Muscle of arm (tissue), 12 donors: ENCODE results near the gene KRT31. TPM values are rescaled to one million over a fixed set of nuclear protein-coding genes. Genes with fewer than 3 reads are reported as not detected.
"Not testable (repeated sequence)": the region's sequence is repeated elsewhere in the genome, so short reads cannot be mapped to it uniquely, and the experiment has no call there.

Source experiments
- DNase-seq: peaks from one replicate; pipeline ENCODE4 v3.0.0-alpha.2; 2013
- polyA plus RNA-seq, 12 donors: library from polyadenylated mRNA; unstranded; fragments of 120-200 nt; gene quantifications; one replicate each; pipeline ENCODE4 v1.2.1, GENCODE V29; 2013; ENCODE audit not compliant: insufficient read length in 12 of 12

Gene KRT31
- polyA plus RNA-seq, 12 donors: 3.5 to 6.3 (median 4.4) TPM; not detected in 2

DNA sequence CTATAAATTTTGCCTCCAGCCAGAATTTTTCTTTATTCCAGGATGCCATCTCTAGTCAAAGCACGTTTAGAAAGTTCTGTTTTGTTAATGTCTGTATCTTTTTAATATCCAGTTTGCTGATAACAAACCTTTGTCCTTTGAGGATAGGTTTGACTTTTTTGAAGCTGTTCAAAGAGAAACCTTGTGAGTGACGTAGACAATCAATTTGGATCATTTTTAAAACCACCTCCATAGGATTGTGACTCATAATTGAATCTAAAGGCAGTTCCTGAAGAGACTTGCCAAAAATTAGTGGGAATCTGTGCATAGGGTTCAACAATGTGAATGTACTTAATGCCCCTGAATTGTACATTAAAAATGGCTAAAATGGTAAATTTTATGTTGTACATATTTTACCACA, 5.9 kb downstream of the KRT31 start:
- DNase-seq: no peak

DNA sequence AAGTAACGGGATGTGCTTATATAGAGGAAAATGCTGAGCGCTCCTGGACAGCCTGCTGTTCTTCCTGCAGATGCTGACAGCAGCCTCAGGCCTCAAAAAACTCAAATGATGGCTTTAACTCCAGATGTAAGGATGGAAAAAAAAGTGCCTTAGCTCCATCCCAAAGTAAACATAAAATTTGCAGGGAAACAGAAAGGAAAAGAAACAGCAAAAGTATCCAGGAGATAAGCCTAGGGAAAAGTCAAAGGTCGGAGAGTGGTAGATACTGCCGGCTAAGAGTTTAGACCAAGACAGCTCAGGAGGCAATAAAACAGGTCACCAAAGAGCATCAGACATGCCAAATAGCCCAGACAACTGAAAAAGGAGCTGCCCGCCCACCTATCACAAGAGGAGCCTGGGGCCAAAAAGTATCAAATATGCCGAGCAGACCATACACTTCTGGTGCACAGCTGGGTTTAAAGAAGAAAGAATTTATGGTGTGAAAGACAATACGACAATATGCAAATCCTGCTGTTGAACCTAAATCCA, 6.9 kb downstream of the KRT31 start:
- no peak for DNase-seq

DNA sequence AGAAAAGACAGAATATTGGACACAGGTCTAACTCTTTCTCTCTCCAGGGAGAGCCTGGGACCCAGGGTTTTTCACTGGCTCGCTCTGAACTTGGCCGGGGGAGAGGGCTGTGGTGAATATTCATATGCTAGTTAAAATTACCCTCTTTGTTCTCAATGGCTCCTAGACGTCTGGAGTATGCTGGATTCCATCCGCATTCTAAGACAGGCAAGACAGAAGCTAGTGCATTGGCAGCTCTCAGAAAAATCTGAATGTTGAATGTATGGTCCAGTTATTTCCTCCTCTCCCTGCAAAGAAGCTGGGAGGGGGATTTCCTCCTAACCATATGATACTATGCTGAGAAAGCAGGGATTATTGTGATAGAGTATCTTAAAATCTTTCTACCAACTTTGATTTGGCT, 9.7 kb downstream of the KRT31 start:
- no peak for DNase-seq

DNA sequence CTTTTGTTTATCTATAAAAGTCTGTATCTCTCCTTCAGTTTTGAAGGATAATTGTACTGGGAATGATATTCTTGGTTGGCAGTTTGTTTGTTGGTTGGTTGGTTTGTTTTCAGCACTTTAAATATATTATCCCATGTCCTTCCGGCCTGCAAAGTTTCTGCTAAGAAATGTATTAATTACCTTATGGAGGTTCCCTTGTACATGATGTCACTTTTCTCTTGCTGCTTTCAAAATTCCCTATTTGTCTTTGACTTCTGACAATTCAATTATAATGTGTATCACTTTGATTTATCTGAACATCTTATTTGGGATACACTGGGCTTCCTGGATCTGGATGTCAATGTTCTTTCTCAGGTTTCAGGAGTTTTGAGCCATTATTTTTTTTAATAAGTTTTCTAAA, 11.2 kb downstream of the KRT31 start:
- no peak for DNase-seq

DNA sequence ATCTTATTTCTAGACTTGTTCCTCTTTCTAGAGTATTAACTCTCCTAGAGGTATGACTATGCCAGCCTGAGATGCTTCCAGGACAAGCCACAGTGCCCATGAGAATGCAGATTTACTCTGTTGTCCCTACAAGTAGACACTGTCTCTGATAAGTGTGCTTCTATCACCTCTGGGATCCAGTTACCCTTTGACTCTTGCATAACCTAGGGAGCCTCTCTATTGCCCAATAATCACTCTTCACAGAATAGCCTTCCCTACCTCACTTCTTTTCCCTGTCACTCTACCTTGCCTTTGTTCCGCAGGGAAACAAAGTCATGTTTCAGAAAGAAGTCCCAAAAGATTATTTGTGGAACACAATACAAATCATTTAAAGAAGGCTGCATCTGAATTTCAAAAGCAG, 13.7 kb downstream of the KRT31 start:
- DNase-seq: no peak

DNA sequence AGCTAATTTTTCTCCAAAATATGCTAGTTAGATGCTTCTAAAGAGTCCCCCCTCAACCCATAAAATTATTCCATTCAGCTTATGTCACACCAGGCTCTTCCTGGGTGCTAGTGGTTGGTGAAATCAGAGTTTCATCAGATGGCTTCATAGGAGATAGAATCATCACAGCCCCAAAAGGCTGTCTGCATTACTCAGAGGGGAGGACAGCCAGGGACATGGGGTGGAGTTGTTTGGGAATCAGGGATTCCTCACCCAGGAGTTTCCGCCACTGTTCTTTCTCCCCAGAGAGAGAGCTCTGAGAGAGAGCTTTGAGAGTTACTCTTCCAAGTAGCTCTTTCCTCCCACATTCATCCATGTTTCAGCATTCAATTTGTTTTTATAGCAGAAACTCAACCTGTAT, 15.0 kb downstream of the KRT31 start:
- DNase-seq: no peak

DNA sequence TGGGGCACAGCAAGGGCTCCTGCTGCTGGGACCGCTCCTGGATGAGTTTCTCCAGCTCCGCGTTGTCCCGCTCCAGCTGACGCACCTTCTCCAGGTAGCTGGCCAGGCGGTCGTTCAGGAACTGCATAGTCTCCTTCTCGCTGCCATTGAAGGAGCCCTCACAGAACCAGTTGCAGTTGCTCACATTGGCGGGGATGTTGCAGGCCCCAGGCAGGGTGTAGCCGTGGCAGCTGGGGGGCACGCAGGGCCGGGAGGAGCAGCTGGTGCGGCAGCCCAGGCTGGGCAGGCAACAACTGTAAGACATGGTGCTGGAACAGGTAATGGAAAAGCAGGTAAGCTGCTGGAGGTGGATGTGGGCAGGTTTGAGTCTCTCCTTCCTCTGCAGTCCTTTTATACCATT, 15.5 kb downstream of the KRT31 start, which contains the start of gene KRT34:
KRT34 (minus strand) TSS at position 364 of the 400 bp plus-strand sequence; CDS start at position 304, 60 bp downstream.
- not testable (repeated sequence) for DNase-seq

DNA sequence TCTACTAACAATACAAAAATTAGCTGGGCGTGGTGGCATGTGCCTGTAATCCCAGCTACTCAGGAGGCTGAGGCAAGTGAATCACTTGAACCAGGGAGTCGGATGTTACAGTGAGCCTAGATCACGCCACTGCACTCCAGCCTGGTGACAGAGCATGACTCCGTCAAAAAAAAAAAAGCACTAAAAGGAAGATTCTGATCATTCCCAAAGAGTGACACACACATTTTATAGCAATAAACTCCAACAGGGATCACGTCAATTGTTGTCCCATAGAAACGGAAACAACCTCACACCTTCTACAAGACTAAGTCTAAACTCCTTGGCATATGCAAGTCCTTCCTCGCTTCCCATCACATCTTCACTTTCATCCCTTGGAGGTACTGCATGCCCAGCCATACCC, 17.3 kb downstream of the KRT31 start:
- DNase-seq: not testable (repeated sequence)

DNA sequence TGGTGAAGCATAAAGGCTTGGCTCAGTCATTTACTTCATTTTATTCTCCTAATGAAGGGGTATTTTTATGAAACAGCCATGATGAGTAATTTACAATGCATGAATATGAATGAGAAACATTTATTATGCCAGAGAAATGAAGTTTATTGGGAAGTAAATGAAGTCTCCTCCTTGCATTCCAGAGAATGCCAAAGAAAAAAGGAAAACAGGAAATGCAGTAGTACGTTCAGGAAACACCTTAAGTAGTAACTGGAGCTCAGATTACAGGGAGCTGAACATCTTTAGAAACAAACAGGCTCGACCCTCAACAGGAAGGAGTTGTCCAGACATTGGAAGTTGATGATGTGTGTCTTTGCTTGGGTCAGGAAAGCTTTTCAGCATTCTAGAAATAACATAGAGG, 19.9 kb downstream of the KRT31 start:
- DNase-seq: no peak

DNA sequence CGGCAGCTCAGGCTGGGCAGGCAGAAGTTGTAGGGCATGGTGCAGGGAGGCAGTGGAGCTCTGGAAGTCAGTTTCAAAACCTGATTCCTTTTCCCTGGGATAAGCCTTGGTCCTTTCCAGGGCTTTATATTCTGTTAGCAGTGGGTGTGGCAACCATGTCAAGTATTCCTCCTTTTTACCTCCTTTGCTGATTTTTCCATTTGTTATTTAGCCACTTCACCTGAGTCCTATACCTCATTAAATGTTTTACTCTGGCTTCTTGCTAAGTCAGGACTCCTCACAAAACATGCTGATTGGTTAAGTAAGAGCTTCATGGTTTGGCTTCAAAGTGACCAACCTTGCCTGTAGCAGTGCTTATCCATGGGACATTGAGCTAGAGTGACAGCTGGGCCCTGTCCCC, 27.7 kb downstream of the KRT31 start, which contains the start of gene KRT33B:
KRT33B (minus strand) TSS at position 101 of the 400 bp plus-strand sequence; CDS start at position 38, 63 bp downstream.
- no peak for DNase-seq

DNA sequence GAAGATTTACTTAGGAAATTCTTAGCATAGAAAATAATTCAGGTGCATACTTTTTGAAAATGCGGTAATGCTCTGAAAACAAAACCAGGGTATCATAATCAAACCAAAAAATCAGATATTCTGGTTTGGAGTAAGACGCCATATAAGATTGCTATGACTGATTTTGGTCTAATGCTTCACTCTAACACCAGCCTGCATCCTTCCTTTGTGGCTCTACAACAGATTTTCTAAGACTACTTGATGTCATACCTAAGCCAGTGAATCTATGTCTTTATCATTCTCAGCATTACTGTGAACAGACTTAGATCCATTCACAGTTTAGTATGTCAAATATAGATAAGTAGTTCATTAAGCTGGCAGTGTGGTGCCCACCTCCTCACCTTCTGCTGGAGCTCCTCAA, 28.4 kb downstream of the KRT31 start:
- DNase-seq: no peak

DNA sequence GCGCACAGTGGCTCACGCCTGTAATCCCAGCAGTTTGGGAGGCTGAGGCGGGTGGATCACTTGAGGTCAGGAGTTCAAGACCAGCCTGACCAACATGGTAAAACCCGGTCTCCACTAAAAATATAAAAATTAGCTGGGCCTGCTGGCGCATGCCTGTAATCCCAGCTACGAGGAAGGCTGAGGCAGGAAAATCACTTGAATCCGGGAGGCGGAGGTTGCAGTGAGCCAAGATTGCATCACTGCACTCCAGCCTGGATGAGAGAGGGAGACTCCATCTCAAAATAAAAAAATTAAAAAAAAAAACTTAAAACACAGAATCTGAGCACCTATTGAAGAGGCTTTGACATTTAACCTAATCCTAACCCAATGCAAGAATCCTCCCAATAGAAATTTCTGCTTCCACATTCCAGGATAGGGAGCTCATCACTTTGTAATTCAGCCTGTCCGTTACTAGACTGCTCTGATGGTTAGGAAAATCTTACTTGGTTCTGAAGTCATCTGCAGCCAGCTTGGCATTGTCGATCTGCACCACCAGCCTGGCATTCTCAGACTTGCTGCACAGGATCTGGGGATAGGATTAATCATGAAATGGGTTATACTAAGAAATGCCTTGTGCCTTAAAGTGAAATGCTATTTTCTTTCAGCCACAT, 29.9 kb downstream of the KRT31 start:
- no peak for DNase-seq

DNA sequence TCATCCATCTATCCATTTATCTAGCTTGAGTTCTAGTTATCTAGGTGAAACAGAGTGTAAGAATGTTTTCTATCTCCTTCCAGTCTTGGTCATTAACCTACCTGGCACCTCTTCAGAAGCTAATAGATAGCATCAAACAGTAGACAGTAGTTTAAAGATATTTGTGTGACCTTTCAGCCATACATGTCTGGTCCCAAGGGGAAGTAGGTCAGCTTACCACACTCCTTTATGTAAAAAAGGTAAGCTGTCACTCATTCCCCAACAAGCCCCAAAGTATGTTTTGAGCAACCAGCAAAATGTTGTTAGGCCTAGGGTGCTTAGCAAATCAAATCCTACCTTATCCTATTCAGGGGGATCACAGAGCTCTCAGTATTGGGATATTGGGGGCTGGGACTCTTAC, 31.3 kb downstream of the KRT31 start:
- no peak for DNase-seq

DNA sequence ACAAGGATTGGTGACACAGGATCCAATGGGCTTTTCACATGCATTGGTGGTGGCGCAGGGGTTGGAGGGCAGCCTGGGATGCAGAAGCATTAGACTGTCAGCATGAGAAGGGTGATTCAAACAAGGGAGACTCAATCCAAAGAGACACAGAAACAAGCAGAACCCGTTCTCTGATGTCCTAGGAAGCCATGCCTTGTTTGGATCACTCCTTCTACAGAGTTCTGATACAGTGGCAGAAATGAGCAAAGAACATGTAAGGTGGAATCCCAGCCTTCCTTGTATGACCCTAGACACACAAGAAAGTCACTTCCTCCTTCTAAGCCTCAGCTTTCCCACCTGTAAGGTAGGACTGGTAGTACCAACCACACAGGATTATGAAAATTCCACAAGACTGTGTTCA, 33.5 kb downstream of the KRT31 start:
- no peak for DNase-seq

DNA sequence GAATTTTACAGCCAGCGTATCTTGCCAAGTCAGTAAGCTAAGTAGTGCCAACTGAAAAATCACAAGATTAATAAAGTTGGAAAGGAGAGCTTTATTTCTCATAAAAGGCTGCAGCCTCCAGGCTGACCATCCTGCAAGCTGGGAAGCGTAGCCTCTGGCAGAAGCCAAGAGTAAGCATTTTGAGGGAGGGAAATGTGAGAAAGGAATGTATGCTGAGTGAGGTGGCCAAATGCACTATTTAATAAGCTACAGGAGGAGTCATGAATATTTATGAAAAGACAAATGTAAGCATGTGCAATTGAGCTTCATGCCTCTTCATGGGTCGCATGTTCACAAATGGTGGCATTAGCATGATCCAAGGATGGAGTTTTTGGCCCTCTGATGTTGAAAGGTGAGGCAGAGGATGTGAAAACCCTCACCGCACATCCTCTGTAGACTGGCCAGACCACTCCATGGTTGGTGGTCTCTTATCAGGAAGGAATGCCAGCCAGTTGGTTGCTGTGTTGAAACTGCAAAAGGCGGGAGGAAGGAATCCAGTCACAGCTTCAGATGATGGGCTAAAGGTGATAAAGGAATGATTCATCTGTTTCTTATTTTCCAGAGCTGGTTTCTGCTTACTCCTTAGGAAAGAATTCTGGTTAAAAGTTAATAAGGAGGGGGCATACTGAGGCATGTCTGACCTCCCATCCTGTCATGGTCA, 37.0 kb downstream of the KRT31 start:
- DNase-seq: no peak

DNA sequence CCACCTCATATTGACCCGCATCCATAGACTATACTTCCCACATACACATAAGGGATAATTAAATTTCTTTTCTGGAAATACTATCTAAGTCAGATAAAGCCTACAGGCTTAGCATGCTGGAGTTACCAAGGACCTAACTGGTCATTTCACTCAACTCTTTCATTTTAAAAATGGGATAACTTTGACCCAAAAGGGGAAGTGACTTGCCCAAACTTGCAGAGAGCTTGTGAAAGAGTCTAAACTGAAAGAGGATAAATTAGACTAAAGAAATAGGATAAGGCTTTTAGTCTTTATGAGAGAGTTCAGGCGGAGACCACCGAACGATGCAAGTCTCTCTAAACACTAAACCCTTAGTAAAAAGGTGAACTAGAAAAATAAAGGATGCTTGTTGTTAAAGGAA, 42.9 kb downstream of the KRT31 start:
- DNase-seq: no peak

DNA sequence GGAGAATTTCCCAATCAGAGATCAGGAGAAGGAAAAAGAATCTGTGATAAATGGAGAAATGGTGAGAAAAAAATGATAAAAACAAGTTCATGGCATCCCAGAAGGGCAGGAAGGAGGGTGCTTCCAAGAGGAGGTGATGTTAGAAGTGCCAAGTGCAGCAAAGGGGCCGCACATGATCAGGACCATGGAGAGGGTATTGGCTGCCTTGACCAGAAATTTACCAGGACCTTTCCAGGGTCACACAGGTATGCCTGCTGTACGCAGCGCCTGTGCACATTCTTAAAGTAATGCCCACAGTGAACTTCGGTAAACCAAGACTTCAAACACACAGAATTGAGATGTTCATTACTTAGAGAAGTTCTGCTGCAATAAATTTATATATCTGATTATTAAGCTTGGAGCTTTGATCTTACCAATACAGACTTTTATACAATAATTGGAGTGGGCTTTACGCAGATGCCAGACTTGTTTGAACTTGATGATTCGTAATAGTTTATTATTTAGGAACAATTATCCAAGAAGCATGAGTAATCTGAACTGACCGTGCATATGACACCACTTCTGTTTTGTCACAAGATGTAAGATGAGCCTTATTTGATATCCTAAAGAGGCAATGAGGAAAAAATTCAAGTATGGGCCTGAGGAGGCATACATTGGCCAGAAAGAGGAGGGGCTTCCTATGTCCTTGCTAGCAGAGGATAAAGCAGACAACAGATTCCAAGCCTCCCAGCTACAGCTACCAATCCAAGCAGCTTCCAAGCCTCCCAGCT, 44.6 kb downstream of the KRT31 start:
- DNase-seq: no peak

DNA sequence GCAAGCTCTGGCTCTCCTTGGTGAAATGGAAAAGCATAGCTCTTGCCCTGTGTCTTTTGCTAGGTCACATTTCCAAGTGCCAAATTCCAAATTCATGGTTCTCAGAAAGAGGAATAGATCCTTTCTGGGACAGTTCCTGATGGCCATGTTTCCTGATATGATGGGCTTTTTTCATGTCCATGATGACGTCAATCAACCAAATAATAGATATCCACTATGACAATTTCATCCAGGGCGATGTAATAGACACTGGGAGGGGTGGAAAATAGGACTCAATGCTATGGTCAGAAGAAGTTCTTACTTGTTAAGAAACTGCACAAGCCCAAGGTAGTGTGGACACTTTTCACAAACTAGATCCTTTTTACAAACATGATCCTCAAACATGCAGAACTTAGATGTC, 46.2 kb downstream of the KRT31 start:
- DNase-seq: no peak

DNA sequence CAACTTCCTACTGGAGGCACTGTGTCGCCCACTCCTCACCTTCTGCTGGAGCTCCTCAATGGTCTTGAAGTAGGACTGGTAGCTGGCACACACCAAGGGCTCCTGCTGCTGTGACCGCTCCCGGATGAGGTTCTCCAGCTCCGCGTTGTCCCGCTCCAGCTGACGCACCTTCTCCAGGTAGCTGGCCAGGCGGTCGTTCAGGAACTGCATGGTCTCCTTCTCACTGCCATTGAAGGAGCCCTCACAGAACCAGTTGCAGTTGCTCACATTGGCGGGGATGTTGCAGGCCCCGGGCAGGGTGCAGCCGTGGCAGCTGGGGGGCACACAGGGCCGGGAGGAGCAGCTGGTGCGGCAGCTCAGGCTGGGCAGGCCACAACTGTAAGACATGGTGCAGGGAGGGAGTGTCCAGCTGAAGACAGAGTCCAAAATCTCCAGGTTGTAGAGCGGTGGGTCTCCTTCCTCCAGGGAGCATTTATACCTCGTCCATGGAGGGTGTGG, 47.0 kb downstream of the KRT31 start, which contains the start of gene KRT33A:
KRT33A (minus strand) TSS at position 448 of the 498 bp plus-strand sequence; CDS start at position 387, 61 bp downstream.
- DNase-seq: not testable (repeated sequence)

DNA sequence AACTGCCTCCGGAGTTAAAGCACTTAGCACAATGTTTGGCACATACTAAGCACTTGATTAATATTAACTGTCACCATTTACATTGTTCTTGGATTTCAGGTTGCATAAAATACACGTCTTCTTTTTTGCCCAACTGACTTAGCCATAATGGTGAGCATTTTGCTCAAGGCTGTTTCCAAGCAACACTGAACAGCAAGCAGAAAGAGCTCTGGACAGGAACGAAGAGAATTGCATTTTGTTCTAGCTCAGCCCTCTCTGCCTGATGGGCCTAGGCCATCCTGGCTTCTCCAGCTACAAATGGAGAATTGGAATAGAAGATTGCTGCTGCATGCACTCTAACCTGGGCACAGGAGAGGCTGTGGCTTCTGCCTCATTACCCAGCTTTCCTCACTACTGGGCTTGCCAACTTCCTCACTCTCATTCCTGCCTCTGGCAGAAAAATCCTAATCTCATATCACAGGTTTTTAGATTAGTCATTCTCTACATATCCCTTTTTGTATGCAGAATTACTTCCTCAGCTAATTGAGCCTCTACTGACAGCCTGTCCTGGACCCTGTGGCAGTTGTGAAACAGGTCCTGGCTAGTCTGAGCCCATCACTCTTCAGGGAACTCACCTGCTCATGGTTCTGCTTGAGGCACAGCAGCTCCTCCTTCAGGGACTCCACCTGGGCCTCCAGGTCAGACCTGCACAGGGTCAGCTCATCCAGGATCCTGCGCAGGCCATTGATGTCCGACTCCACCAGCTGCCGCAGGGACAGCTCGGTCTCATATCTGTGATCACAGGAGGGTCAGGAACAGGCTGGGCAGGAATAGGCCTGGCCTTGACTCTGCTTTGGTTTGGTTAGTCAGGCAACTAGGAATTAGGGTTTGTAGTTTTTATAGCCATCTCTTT, 49.3 kb downstream of the KRT31 start:
- no peak for DNase-seq

DNA sequence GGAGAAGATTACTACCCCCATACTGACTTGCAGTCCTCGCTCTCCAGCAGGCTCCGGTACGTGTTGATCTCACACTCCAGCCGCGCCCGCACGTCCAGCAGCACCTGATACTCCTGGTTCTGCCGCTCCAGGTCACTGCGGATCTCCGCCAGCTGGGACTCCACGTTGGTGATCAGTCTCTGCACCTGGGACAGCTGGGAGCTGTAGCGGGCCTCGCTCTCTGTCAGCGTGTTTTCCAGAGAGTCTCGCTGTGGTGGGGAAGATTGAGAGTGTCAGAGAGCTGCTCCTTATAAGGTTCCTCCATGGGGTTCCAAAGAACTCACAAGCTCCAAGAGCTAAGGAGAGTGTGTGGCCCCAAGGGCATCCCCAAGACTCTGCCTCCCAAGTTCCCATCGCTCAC, 51.0 kb downstream of the KRT31 start:
- DNase-seq: not testable (repeated sequence)
